H1 (cell line): ENCODE measurements around the gene NELFB. TPM values are rescaled to one million over a fixed set of nuclear protein-coding genes. Genes with fewer than 3 reads are reported as not detected.
A peak's percentile ranks its signal among the peaks of the same experiment; 100 is the strongest.

Experiments
- CTCF ChIA-PET: fragments of 300-600 bp; sonication (Branson Sonifier 250); formaldehyde crosslinking; loops from one replicate; lab custom pipeline; 2021; ENCODE audit not compliant: partially characterized antibody; lab: Charles Lee
- POLR2A ChIA-PET: fragments of 300-600 bp; sonication (Branson Sonifier 250); formaldehyde crosslinking; loops from one replicate; lab custom pipeline; 2021; ENCODE audit warnings: inconsistent platforms; ENCODE audit not compliant: partially characterized antibody; lab: Charles Lee
- DNase-seq, 2 experiments: peaks; one replicate each; pipeline versions ENCODE4 v3.0.0 to v3.0.0-alpha.2; 2010 to 2022; ENCODE audit warnings: low spot score in 2 of 2, low read depth in 1 of 2, mixed read lengths in 1 of 2
- FAIRE-seq: peaks from 2 replicates; lab custom pipeline; 2011; peaks lifted over from hg19 to GRCh38; lab: Jason Lieb, UNC
- H2AFZ ChIP-seq: 2 replicates; pipeline ENCODE4 v1.8.1; 2012; ENCODE audit warnings: low read length, inconsistent platforms
- H2AK5ac ChIP-seq: 2 replicates; pipeline ENCODE4 v1.6.1; 2013; ENCODE audit warnings: low read depth, low read length
- H2BK120ac ChIP-seq: replicated peaks from 2 replicates; pipeline ENCODE3; 2013; ENCODE audit warnings: low read depth, low read length, inconsistent platforms
- H2BK12ac ChIP-seq: 2 replicates; pipeline ENCODE4 v1.6.1; 2013; ENCODE audit warnings: low read depth, low read length
- H2BK15ac ChIP-seq: 2 replicates; pipeline ENCODE4 v1.6.1; 2013; ENCODE audit warnings: low read length
- H2BK20ac ChIP-seq: 2 replicates; pipeline ENCODE4 v1.6.1; 2013; ENCODE audit warnings: low read length
- H2BK5ac ChIP-seq: 2 replicates; pipeline ENCODE4 v1.6.1; 2013; ENCODE audit warnings: low read depth, low read length
- H3K14ac ChIP-seq: 2 replicates; pipeline ENCODE4 v1.6.1; 2013; ENCODE audit warnings: inconsistent platforms; ENCODE audit not compliant: insufficient read length
- H3K18ac ChIP-seq: 2 replicates; pipeline ENCODE4 v1.6.1; 2013; ENCODE audit warnings: low read length; ENCODE audit errors: extremely low read depth
- H3K23ac ChIP-seq: 2 replicates; pipeline ENCODE4 v1.6.1; 2013; ENCODE audit warnings: inconsistent platforms; ENCODE audit not compliant: insufficient read length
- H3K23me2 ChIP-seq: 2 replicates; pipeline ENCODE4 v1.6.1; 2013; ENCODE audit warnings: low read depth, low read length
- H3K27ac ChIP-seq: 2 replicates; pipeline ENCODE4 v1.6.1; 2011; ENCODE audit warnings: low read depth, low read length, inconsistent platforms
- H3K27me3 ChIP-seq, 4 experiments: replicated peaks in 1 of 4; 1 replicate in 1 of 4; 2 replicates in 3 of 4; pipeline versions ENCODE4 v1.6.1 to v1.8.1; 2011 to 2013; ENCODE audit warnings: low read length in 3 of 4, mild to moderate bottlenecking in 3 of 4, inconsistent platforms in 2 of 4, mixed read lengths in 2 of 4, moderate library complexity in 1 of 4; ENCODE audit not compliant: control insufficient read depth in 3 of 4, insufficient read depth in 3 of 4; ENCODE audit errors: extremely low read depth in 1 of 4
- H3K36me3 ChIP-seq, 4 experiments: 2 replicates each; pipeline versions ENCODE4 v1.6.1 to v1.8.1; 2011 to 2013; ENCODE audit warnings: mild to moderate bottlenecking in 4 of 4, low read length in 3 of 4, moderate library complexity in 2 of 4, control low read depth in 1 of 4, inconsistent platforms in 1 of 4; ENCODE audit not compliant: insufficient read depth in 4 of 4, control insufficient read depth in 2 of 4
- H3K4ac ChIP-seq: replicated peaks from 2 replicates; pipeline ENCODE3; 2013; ENCODE audit warnings: low read length, low read depth, mixed read lengths, inconsistent platforms; ENCODE audit not compliant: insufficient read length
- H3K4me1 ChIP-seq, 4 experiments: replicated peaks in 1 of 4; 1 replicate in 1 of 4; 2 replicates in 3 of 4; pipeline versions ENCODE4 v1.6.1 to v1.8.1; 2011 to 2013; ENCODE audit warnings: low read length in 3 of 4, inconsistent platforms in 2 of 4, mixed read lengths in 1 of 4; ENCODE audit not compliant: insufficient read depth in 4 of 4, control insufficient read depth in 3 of 4
- H3K4me2 ChIP-seq, 2 experiments: 2 replicates each; pipeline versions ENCODE4 v1.6.1 to v1.8.1; 2011 to 2013; ENCODE audit warnings: low read depth in 2 of 2, low read length in 2 of 2, control low read depth in 1 of 2, inconsistent platforms in 1 of 2, mild to moderate bottlenecking in 1 of 2; ENCODE audit not compliant: insufficient read depth in 1 of 2
- H3K4me3 ChIP-seq, 4 experiments: fragments of 200-600, 300-600 bp in 1 of 4; sonication (generic), shearing (Covaris generic), sonication (Bioruptor Twin) in 1 of 4; 2 replicates each; pipeline versions ENCODE4 v1.5.1 to v1.8.1; 2011 to 2016; ENCODE audit warnings: low read length in 4 of 4, low read depth in 3 of 4, control low read depth in 2 of 4, inconsistent platforms in 2 of 4, mild to moderate bottlenecking in 2 of 4, mixed read lengths in 1 of 4, moderate library complexity in 1 of 4; ENCODE audit not compliant: insufficient read depth in 2 of 4; ENCODE audit errors: extremely low read depth in 1 of 4
- H3K56ac ChIP-seq: replicated peaks from 2 replicates; pipeline ENCODE3; 2013; ENCODE audit warnings: low read depth, mild to moderate bottlenecking, mixed read lengths, low read length, inconsistent platforms; ENCODE audit not compliant: insufficient read length
- H3K79me1 ChIP-seq: 2 replicates; pipeline ENCODE4 v1.6.1; 2013; ENCODE audit warnings: low read depth, low read length, control low read depth
- H3K79me2 ChIP-seq, 2 experiments: 2 replicates each; pipeline versions ENCODE4 v1.6.1 to v1.8.1; 2012 to 2013; ENCODE audit warnings: low read length in 2 of 2, mild to moderate bottlenecking in 2 of 2, inconsistent platforms in 1 of 2; ENCODE audit not compliant: insufficient read depth in 2 of 2, control insufficient read depth in 1 of 2
- H3K9ac ChIP-seq, 4 experiments: replicated peaks in 1 of 4; 1 replicate in 1 of 4; 2 replicates in 3 of 4; pipeline versions ENCODE4 v1.6.1 to v1.8.1; 2011 to 2013; ENCODE audit warnings: low read depth in 3 of 4, low read length in 3 of 4, control low read depth in 2 of 4, mild to moderate bottlenecking in 2 of 4, moderate library complexity in 2 of 4, inconsistent platforms in 1 of 4; ENCODE audit errors: extremely low read depth in 1 of 4
- H3K9me3 ChIP-seq, 2 experiments: 2 replicates each; pipeline versions ENCODE4 v1.6.1 to v1.8.1; 2012 to 2013; ENCODE audit warnings: mild to moderate bottlenecking in 2 of 2, moderate library complexity in 2 of 2, control low read depth in 1 of 2, inconsistent platforms in 1 of 2, low read depth in 1 of 2, low read length in 1 of 2, mixed read lengths in 1 of 2; ENCODE audit not compliant: insufficient read depth in 2 of 2
- H4K20me1 ChIP-seq, 2 experiments: replicated peaks in 1 of 2; 2 replicates each; pipeline versions ENCODE3 to v1.8.1; 2011 to 2013; ENCODE audit warnings: inconsistent platforms in 2 of 2, low read length in 2 of 2, mild to moderate bottlenecking in 1 of 2; ENCODE audit not compliant: insufficient read depth in 2 of 2, control insufficient read depth in 1 of 2
- H4K5ac ChIP-seq: 2 replicates; pipeline ENCODE4 v1.6.1; 2013; ENCODE audit warnings: low read length, low read depth, mixed read lengths, inconsistent platforms; ENCODE audit not compliant: insufficient read length
- H4K8ac ChIP-seq: 2 replicates; pipeline ENCODE4 v1.8.0; 2013; ENCODE audit warnings: mild to moderate bottlenecking, moderate library complexity, low read length, inconsistent platforms; ENCODE audit not compliant: insufficient read depth; ENCODE audit errors: extremely low read depth
- H4K91ac ChIP-seq: replicated peaks from 2 replicates; pipeline ENCODE3; 2013; ENCODE audit warnings: low read length, mixed read lengths, inconsistent platforms; ENCODE audit not compliant: insufficient read length
- EGR1 ChIP-seq: IDR thresholded peaks from 2 replicates; pipeline ENCODE4 v1.6.1; 2011; ENCODE audit warnings: low read depth, low read length, borderline replicate concordance
- EP300 ChIP-seq, 2 experiments: IDR thresholded peaks; 1 replicate in 1 of 2; 2 replicates in 1 of 2; pipeline ENCODE4 v1.6.1; 2011 to 2012; ENCODE audit warnings: low read depth in 2 of 2, low read length in 2 of 2, mild to moderate bottlenecking in 2 of 2, borderline replicate concordance in 1 of 2, inconsistent platforms in 1 of 2, moderate library complexity in 1 of 2
- FOSL1 ChIP-seq: IDR thresholded peaks from 2 replicates; pipeline ENCODE4 v1.6.1; 2011; ENCODE audit warnings: mild to moderate bottlenecking, low read depth, low read length, moderate library complexity; ENCODE audit not compliant: insufficient read depth
- KDM1A ChIP-seq: fragments of 200-600, 300-600 bp; sonication (generic); IDR thresholded peaks from 2 replicates; pipeline ENCODE4 v1.7.1; 2016; ENCODE audit warnings: mild to moderate bottlenecking, low read length, borderline replicate concordance
- NRF1 ChIP-seq: IDR thresholded peaks from 2 replicates; pipeline ENCODE4 v1.6.1; 2011; ENCODE audit warnings: mild to moderate bottlenecking, low read depth, low read length, improper control_type of control experiment
- SIN3A ChIP-seq, 2 experiments: IDR thresholded peaks in 1 of 2; conservative IDR thresholded peaks in 1 of 2; 2 replicates each; pipeline ENCODE4 v1.6.1; 2011 to 2012; ENCODE audit warnings: low read length in 2 of 2, improper control_type of control experiment in 1 of 2, low read depth in 1 of 2, mild to moderate bottlenecking in 1 of 2
- SUZ12 ChIP-seq: fragments of 200-600 bp; sonication (generic); IDR thresholded peaks from 2 replicates; pipeline ENCODE4 v1.6.1; 2012; ENCODE audit warnings: mild to moderate bottlenecking, inconsistent platforms, low read length, moderate library complexity, mixed read lengths
- TEAD4 ChIP-seq: IDR thresholded peaks from 2 replicates; pipeline ENCODE4 v1.6.1; 2012; ENCODE audit warnings: low read depth, low read length, inconsistent platforms, mixed read lengths
- WGBS, 2 experiments: shearing (Covaris generic) in 1 of 2; methylation state at CpG; one replicate each; pipeline versions ENCODE4 v1.1.6 to v1.1.7; 2013 to 2015; ENCODE audit warnings: low lambda C conversion rate in 2 of 2, mixed read lengths in 2 of 2, inconsistent platforms in 1 of 2, low coverage in 1 of 2, missing lambda C conversion rate in 1 of 2; ENCODE audit not compliant: insufficient replicate concordance in 2 of 2, insufficient coverage in 1 of 2, insufficient read length in 1 of 2; ENCODE audit errors: extremely low coverage in 1 of 2, missing lambda C conversion rate in 1 of 2; 5-methylcytosine and 5-hydroxymethylcytosine counted together
- polyA plus RNA-seq, 7 experiments: library from polyadenylated mRNA; depleted of rRNA in 3 of 7; stranded (reverse) in 5 of 7; unstranded in 2 of 7; fragments of >200 nt in 5 of 7; fragments of 200-250 nt in 2 of 7; gene quantifications; 1 replicate in 5 of 7; 2 replicates in 1 of 7; 4 replicates in 1 of 7; pipeline versions ENCODE4 v1.2.1 to v1.2.3, GENCODE V29; 2011 to 2013; ENCODE audit warnings: missing spikeins in 2 of 7, mixed read lengths in 2 of 7
- total RNA-seq: library from RNA; stranded (reverse); fragmentation: NEBNext Ultra II Directional; extraction: Animal tissue kit (Norgen Biotek cat#: 25700); gene quantifications from 2 replicates; pipeline ENCODE4 v1.2.1, GENCODE V29; 2021
- TF ChIP-seq, protein P1 (sequence below): IDR thresholded peaks from 2 replicates; pipeline ENCODE4 v1.6.1; 2012; ENCODE audit warnings: inconsistent platforms

The NELFB gene
- total and polyA plus RNA-seq, 2 of the 8 experiments (the other 6 are each of a cell fraction or from before 2014, with no cell fraction given): 57.6 to 78.0 TPM

DNA sequence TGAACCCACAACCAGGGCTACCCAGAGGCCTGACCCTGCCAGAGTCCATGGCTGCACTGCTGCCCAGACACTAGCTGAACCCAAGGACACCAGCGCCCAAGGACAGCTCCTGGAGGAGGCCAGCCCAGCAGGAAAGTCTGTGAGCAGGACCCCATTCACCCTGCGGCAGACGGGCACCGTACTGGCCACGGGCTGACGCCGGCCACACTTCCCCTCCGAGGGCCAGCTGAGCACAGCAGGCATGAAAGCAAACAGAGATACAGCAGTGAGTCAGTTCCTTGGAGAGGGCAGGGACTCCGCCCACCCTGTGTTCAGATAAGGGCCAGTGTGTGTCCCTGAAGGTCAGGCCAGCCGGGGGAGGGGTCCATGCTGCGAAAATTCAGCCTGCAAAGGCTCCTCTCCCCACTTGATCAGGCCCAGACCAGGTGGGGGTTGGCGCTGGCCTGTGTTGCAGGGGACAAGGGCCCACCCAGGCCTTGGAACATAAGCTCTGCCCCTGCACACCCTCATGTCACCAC, 36.3 kb upstream of the NELFB start:
- no peak overlapping the region for H3K14ac ChIP-seq
- POLR2A ChIA-PET: interaction anchor here (1.1 to 69.9 kb wide), 7 partner anchors 11 to 227 kb away, joined by 3 to 1462 read pairs (median 6); partner anchors contain the start of genes NDOR1, NELFB, PAXX and STPG3
- FAIRE-seq (no peak), DNase-seq (no peak)
- no peak overlapping the region for H3K9ac ChIP-seq
- no peak overlapping the region for H4K91ac ChIP-seq
- no peak overlapping the region for H3K27ac ChIP-seq
- no peaks in the 10 kb centered on the region for H3K79me1 ChIP-seq
- H3K36me3 ChIP-seq: peaks cover 0 to 22% (median 7%) of the 10 kb centered on the region in 4 experiments; a peak in 6 of 8 replicates
- no peak overlapping the region for H2BK12ac ChIP-seq
- H3K4me1 ChIP-seq: peaks cover 0 to 15% (median 9%) of the 10 kb centered on the region in 4 experiments; a peak in 5 of 7 replicates
- H2BK15ac ChIP-seq: no peak overlapping the region
- no peak overlapping the region for H2BK120ac ChIP-seq
- H3K79me2 ChIP-seq: no peaks in the 10 kb centered on the region
- no peak overlapping the region for H3K23ac ChIP-seq
- no peak overlapping the region for H4K5ac ChIP-seq
- 93% methylated on average over 12 of the region's 12 CpGs; no CpG with 5 or more reads in 1 of the 2 experiments for WGBS, 2 experiments
- H2BK5ac ChIP-seq: no peak overlapping the region
- H2AFZ ChIP-seq: no peak overlapping the region
- no peak overlapping the region for H4K8ac ChIP-seq
- H3K56ac ChIP-seq: no peak overlapping the region
- H2AK5ac ChIP-seq: peak overlapping the region; percentile 39; the same call in 1 of the 2 replicates
- no peak overlapping the region for H3K4me2 ChIP-seq
- H3K4me3 ChIP-seq: no peak overlapping the region
- H3K9me3 ChIP-seq: no peaks in the 10 kb centered on the region
- no peak overlapping the region for H3K4ac ChIP-seq
- no peak overlapping the region for H3K18ac ChIP-seq
- H3K23me2 ChIP-seq: peaks cover 16% of the 10 kb centered on the region; the same call in 1 of the 2 replicates
- CTCF ChIA-PET: interaction anchor here (0.9 to 20.2 kb wide), 9 partner anchors 12 to 271 kb away, joined by 3 to 204 read pairs (median 4); partner anchors contain the start of genes ANAPC2 and SSNA1
- no peak overlapping the region for H2BK20ac ChIP-seq
- H4K20me1 ChIP-seq: peaks cover 0 to 9% of the 10 kb centered on the region in 2 experiments
- no peaks in the 10 kb centered on the region; a peak in 2 of 7 replicates for H3K27me3 ChIP-seq
- TF ChIP-seq EP300 (IDR thresholded peaks at IDR 0.05; ENCODE audit: borderline replicate concordance in 1 of 2, low read depth in 2 of 2, low read length in 2 of 2): no peak
- no peak for TF ChIP-seq NRF1
- no peak for TF ChIP-seq SUZ12
- no peak for TF ChIP-seq FOSL1
- TF ChIP-seq, protein P1, sequence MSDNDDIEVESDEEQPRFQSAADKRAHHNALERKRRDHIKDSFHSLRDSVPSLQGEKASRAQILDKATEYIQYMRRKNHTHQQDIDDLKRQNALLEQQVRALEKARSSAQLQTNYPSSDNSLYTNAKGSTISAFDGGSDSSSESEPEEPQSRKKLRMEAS: no peak
- no peak for TF ChIP-seq TEAD4
- no peak for TF ChIP-seq EGR1
- no peak for TF ChIP-seq KDM1A
- no peak for TF ChIP-seq SIN3A (conservative IDR thresholded peaks at IDR 0.05 in 1 of 2, IDR thresholded peaks at IDR 0.05 in 1 of 2; ENCODE audit: low read depth in 1 of 2, low read length in 2 of 2)
